Measurements from ENCODE around the gene ZNHIT1. TPM values are rescaled to one million over a fixed set of nuclear protein-coding genes. Genes with fewer than 3 reads are reported as not detected.
A peak's percentile ranks its signal among the peaks of the same experiment; 100 is the strongest.

ZNHIT1 gene
- polyA plus RNA-seq, 1 of the 3 experiments (the other 2 are of a cell fraction), result 101 TPM

- TF ChIP-seq FOXM1 (IDR thresholded peaks at IDR 0.05; ENCODE audit: low read depth), result no peak
These were observed 44.2 kb upstream of the ZNHIT1 start (continued) for GRCh38 chr7:101173752-101174244.

GRCh38 chr7:101174322-101174854 is 43.6 kb upstream of the ZNHIT1 start:
- peak; percentile 16 for DNase-seq
- Histone ChIP-seq H3K79me2 (ENCODE audit: insufficient read depth) (no peaks in the 10 kb centered on the region), H3K27me3 (ENCODE audit: insufficient read depth) (peaks cover 14% of the 10 kb centered on the region; the same call in 1 of the 2 replicates), H3K27ac (ENCODE audit: low read depth in 2 of 2, low read length in 1 of 2) (no peak overlapping the region), H3K36me3 (replicated peaks in 1 of 2; ENCODE audit: control insufficient read depth in 1 of 2, insufficient read depth in 2 of 2, low read length in 1 of 2) (no peaks in the 10 kb centered on the region), H3K4me1 (ENCODE audit: control insufficient read depth in 1 of 2, insufficient read depth in 2 of 2, low read depth in 1 of 2, low read length in 1 of 2) (peaks cover 2 to 20% of the 10 kb centered on the region in 2 experiments; a peak in 3 of 4 replicates), H2AFZ (ENCODE audit: low read depth) (no peak overlapping the region), H3K9me2 (no peaks in the 10 kb centered on the region), H3F3A (replicated peaks; ENCODE audit: insufficient read depth) (peaks cover 6% of the 10 kb centered on the region), H3K4me2 (no peak overlapping the region), H3K9me3 (no peaks in the 10 kb centered on the region), H3K4me3 (ENCODE audit: low read depth in 2 of 2, low read length in 1 of 2) (no peak overlapping the region), H4K20me1 (ENCODE audit: insufficient read depth) (no peaks in the 10 kb centered on the region), H3K9ac (no peak overlapping the region)
- POLR2A ChIA-PET, result interaction anchor here (0.6 to 2.0 kb wide), 3 partner anchors 9 to 566 kb away, joined by 3 to 8 read pairs (median 4); partner anchors contain the start of gene VGF
- 88% methylated on average over 27 of the region's 28 CpGs for WGBS (ENCODE audit: low lambda C conversion rate)
- no peak for TF ChIP-seq YY1 (IDR thresholded peaks at IDR 0.05; ENCODE audit: low read depth)
- no peak for TF ChIP-seq TEAD4 (IDR thresholded peaks at IDR 0.05; ENCODE audit: borderline replicate concordance, insufficient read depth)
- no peak for TF ChIP-seq FOXJ3 (CRISPR knock-in tag; IDR thresholded peaks at IDR 0.05)
- no peak for TF ChIP-seq RXRA (IDR thresholded peaks at IDR 0.05; ENCODE audit: borderline replicate concordance, low read depth)
- no peak for TF ChIP-seq TAF1 (IDR thresholded peaks at IDR 0.05; ENCODE audit: borderline replicate concordance, low read depth, low read length)
- CTCF ChIA-PET, result interaction anchor here (1.1 to 6.7 kb wide), 7 partner anchors 12 to 108 kb away, joined by 4 to 43 read pairs (median 5); partner anchors contain the start of gene FIS1

GRCh38 chr7:101175664-101176063 is 42.3 kb upstream of the ZNHIT1 start:
- no peak overlapping the region for H3K27ac ChIP-seq (ENCODE audit: low read depth in 2 of 2, low read length in 1 of 2)
- no peak overlapping the region for H3K4me3 ChIP-seq (ENCODE audit: low read depth in 2 of 2, low read length in 1 of 2)
- CTCF ChIA-PET, result interaction anchor here (0.9 to 6.7 kb wide), 7 partner anchors 15 to 107 kb away, joined by 3 to 43 read pairs (median 3); partner anchors contain the start of gene FIS1
- H4K20me1 ChIP-seq (ENCODE audit: insufficient read depth), result no peaks in the 10 kb centered on the region
- peaks cover 5% of the 10 kb centered on the region for H3F3A ChIP-seq (replicated peaks; ENCODE audit: insufficient read depth)
- H3K4me1 ChIP-seq (ENCODE audit: control insufficient read depth in 1 of 2, insufficient read depth in 2 of 2, low read depth in 1 of 2, low read length in 1 of 2), result peaks cover 0 to 12% of the 10 kb centered on the region in 2 experiments; a peak in 1 of 4 replicates
- no peak for TF ChIP-seq SMC3 (IDR thresholded peaks at IDR 0.05; ENCODE audit: low read depth, low read length)
- no peak for TF ChIP-seq PBX3 (IDR thresholded peaks at IDR 0.05)
- TF ChIP-seq ZBTB33 (IDR thresholded peaks at IDR 0.05; ENCODE audit: borderline replicate concordance, low read depth), result no peak
- no peaks in the 10 kb centered on the region for H3K9me3 ChIP-seq
- POLR2A ChIA-PET, result interaction anchor here (1.4 to 2.2 kb wide), 2 partner anchors 11 to 31 kb away, joined by 3 to 15 read pairs; partner anchors contain the start of gene VGF
- H3K9ac ChIP-seq, result no peak overlapping the region
- peaks cover 26% of the 10 kb centered on the region for H3K27me3 ChIP-seq (ENCODE audit: insufficient read depth)
- no peaks in the 10 kb centered on the region for H3K9me2 ChIP-seq
- no peak overlapping the region for H2AFZ ChIP-seq (ENCODE audit: low read depth)
- 90% methylated on average over 3 of the region's 3 CpGs for WGBS (ENCODE audit: low lambda C conversion rate)
- H3K36me3 ChIP-seq (replicated peaks in 1 of 2; ENCODE audit: control insufficient read depth in 1 of 2, insufficient read depth in 2 of 2, low read length in 1 of 2), result no peaks in the 10 kb centered on the region
- H3K79me2 ChIP-seq (ENCODE audit: insufficient read depth), result no peaks in the 10 kb centered on the region
- no peak for DNase-seq
- no peak overlapping the region for H3K4me2 ChIP-seq
